ENCODE measurements around the gene FBXO47. TPM values are rescaled to one million over a fixed set of nuclear protein-coding genes. Genes with fewer than 3 reads are reported as not detected.
"Not testable (repeated sequence)": the region's sequence is repeated elsewhere in the genome, so short reads cannot be mapped to it uniquely, and the experiment has no call there.

The FBXO47 gene
- total RNA-seq, 2 donors from 2014 or later = not detected

DNA sequence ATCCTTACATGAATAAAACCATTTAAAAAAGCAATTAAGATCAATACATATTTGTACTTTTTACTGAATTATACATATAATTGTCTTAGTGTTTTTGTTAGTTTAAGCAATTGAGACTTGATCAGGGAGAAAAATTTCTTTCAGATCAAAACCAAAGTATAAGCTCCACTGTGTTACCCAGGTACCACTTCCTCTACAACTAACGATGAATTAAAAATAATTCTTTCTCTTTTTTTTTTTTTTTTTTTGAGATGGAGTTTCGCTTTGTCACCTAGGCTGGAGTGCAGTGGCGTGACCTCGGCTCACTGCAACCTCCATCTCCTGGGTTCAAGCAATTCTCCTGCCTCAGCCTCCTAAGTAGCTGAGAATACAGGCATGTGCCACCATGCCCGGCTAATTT is 6.8 kb downstream of the FBXO47 start:
- Mint-ChIP-seq H3K4me3 (no peak overlapping the region), H3K27me3 (no peaks in the 10 kb centered on the region), H3K36me3 (ENCODE audit: low read depth) (no peaks in the 10 kb centered on the region), H3K27ac (no peak overlapping the region), H3K4me1 (peaks cover 3% of the 10 kb centered on the region)
- DNase-seq (no peak), ATAC-seq (peak; percentile 52)
- H3K9me3 ChIP-seq (ENCODE audit: control insufficient read depth, low read length, poor library complexity, severe bottlenecking) = no peaks in the 10 kb centered on the region

DNA sequence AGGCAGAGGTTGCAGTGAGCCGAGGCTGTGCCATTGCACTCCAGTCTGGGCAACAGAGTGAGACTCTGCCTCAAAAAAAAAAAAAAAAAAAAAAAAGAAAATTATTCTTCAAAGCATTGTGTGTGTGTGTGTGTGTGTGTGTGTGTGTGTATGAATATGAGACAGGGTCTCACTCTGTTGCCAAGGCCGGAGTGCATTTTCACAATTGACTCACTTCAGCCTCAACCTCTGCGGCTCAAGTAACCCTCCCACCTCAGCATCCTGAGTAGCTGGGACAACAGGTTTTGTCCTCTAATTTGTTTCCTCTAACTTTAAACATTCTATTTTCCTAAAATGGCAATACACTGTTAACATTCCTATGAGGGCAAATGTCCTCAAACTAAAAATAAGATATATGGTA is 7.7 kb downstream of the FBXO47 start:
- DNase-seq (no peak), ATAC-seq (no peak)
- H3K27ac Mint-ChIP-seq = no peak overlapping the region
- H3K4me1 Mint-ChIP-seq = peaks cover 3% of the 10 kb centered on the region
- H3K4me3 Mint-ChIP-seq = no peak overlapping the region
- H3K27me3 Mint-ChIP-seq = no peaks in the 10 kb centered on the region
- no peaks in the 10 kb centered on the region for H3K36me3 Mint-ChIP-seq (ENCODE audit: low read depth)
- H3K9me3 ChIP-seq (ENCODE audit: control insufficient read depth, low read length, poor library complexity, severe bottlenecking) = no peaks in the 10 kb centered on the region

DNA sequence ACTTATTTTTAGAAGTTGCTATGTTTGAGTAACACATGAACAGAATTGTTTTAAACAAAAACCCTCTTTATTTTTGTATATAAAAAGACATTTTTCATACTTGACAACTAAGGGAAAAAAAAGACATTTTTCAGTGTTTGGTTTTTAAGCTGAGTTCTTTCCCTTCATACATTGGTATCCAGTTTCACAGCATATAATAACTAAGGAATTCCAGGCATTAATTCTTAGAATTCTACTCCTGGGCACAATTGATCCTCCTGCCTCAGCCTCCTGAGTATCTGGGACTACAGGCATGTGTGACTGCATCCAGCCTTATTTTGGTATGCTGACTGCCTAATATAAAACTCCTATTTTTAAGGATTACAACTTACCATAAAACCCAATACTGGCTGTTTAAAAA is 8.4 kb downstream of the FBXO47 start:
- Mint-ChIP-seq H3K36me3 (ENCODE audit: low read depth) (no peaks in the 10 kb centered on the region), H3K4me1 (peaks cover 3% of the 10 kb centered on the region), H3K27me3 (no peaks in the 10 kb centered on the region), H3K4me3 (no peak overlapping the region), H3K27ac (no peak overlapping the region)
- no peaks in the 10 kb centered on the region for H3K9me3 ChIP-seq (ENCODE audit: control insufficient read depth, low read length, poor library complexity, severe bottlenecking)
- DNase-seq (no peak), ATAC-seq (no peak)

DNA sequence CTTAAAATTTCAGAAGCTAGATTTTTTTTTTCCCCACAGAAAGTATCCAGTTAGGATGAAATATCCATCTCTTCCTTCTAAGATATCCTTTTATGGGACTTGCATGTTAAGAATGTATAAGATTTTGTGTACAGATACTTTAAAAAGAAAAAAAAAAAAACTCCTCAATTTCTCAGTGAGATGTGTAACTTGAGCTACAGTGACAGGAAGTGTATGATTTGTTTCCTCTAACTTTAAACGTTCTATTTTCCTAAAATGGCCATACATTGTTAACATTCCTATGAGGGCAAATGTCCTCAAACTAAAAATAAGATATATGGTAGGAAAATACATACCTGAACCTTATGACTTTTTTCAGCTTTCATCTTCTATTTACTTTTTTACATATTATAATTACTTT is 8.9 kb downstream of the FBXO47 start:
- Mint-ChIP-seq H3K36me3 (ENCODE audit: low read depth) (no peaks in the 10 kb centered on the region), H3K27ac (peak overlapping the region; percentile 45), H3K27me3 (no peaks in the 10 kb centered on the region), H3K4me3 (no peak overlapping the region), H3K4me1 (peaks cover 3% of the 10 kb centered on the region)
- DNase-seq = no peak
- H3K9me3 ChIP-seq (ENCODE audit: control insufficient read depth, low read length, poor library complexity, severe bottlenecking) = no peaks in the 10 kb centered on the region
- no peak for ATAC-seq

DNA sequence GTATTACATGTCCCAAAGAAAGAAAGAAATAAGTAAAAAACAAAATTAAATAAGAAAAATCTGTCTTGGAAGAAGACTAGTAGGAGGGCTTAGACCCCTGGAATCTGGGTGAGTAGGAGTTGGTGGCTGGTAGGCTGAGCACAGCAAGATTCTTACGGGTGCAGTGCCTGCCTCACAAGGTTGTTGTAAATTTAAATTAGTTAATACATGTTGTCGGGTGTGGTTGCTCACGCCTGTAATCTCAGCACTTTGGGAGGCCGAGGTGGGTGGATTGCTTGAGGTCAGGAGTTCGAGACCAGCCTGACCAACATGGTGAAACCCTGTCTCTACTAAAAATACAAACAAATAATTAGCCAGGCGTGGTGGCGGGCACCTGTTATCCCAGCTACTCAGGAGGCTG is 13.4 kb downstream of the FBXO47 start:
- not testable (repeated sequence) for H3K27ac Mint-ChIP-seq; H3K27me3 Mint-ChIP-seq; DNase-seq; H3K36me3 Mint-ChIP-seq (ENCODE audit: low read depth); H3K4me1 Mint-ChIP-seq; ATAC-seq; H3K4me3 Mint-ChIP-seq; H3K9me3 ChIP-seq (ENCODE audit: control insufficient read depth, low read length, poor library complexity, severe bottlenecking)

DNA sequence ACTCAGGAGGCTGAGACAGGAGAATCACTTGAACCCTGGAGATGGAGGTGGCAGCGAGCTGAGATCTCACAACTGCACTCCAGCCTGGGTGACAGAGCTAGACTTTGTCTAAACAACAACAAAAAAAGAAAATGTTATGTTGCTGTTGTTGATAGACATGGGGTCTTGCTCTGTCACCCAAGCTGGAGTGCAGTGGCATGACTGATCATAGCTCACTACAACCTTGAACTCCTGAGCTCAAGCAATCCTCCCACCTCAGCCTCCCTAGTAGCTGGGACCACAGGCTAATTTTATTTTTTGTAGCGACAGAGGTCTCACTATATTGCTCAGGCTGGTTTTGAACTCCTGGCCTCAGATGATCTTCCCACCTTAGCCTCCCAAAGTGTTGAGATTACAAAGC is 20.0 kb downstream of the FBXO47 start:
- H3K9me3 ChIP-seq (ENCODE audit: control insufficient read depth, low read length, poor library complexity, severe bottlenecking) = no peaks in the 10 kb centered on the region
- DNase-seq = no peak
- Mint-ChIP-seq H3K4me3 (no peak overlapping the region), H3K27me3 (no peaks in the 10 kb centered on the region), H3K27ac (no peak overlapping the region), H3K4me1 (no peaks in the 10 kb centered on the region), H3K36me3 (ENCODE audit: low read depth) (no peaks in the 10 kb centered on the region)
- ATAC-seq = no peak

DNA sequence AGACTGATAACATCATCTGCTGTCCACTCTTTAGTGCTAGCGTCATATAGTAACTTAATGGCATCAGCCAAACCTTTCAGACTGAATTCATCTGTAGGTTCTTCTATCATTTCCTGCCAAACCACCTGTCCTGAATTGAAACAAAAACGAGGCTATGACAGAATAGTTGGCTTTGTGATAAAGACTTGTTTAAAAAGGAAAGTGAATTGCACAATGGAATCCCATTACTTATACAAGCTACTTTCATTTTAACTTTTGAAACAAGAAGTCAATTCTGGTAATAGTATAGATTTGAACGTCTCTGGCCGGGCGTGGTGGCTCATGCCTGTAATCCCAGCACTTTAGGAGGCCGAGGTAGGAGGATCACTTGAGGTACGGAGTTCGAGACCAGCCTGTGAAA is 23.6 kb downstream of the FBXO47 start:
- Mint-ChIP-seq H3K27me3 (no peaks in the 10 kb centered on the region), H3K27ac (no peak overlapping the region), H3K36me3 (ENCODE audit: low read depth) (no peaks in the 10 kb centered on the region), H3K4me3 (no peak overlapping the region), H3K4me1 (no peaks in the 10 kb centered on the region)
- no peaks in the 10 kb centered on the region for H3K9me3 ChIP-seq (ENCODE audit: control insufficient read depth, low read length, poor library complexity, severe bottlenecking)
- ATAC-seq = no peak
- DNase-seq = no peak

DNA sequence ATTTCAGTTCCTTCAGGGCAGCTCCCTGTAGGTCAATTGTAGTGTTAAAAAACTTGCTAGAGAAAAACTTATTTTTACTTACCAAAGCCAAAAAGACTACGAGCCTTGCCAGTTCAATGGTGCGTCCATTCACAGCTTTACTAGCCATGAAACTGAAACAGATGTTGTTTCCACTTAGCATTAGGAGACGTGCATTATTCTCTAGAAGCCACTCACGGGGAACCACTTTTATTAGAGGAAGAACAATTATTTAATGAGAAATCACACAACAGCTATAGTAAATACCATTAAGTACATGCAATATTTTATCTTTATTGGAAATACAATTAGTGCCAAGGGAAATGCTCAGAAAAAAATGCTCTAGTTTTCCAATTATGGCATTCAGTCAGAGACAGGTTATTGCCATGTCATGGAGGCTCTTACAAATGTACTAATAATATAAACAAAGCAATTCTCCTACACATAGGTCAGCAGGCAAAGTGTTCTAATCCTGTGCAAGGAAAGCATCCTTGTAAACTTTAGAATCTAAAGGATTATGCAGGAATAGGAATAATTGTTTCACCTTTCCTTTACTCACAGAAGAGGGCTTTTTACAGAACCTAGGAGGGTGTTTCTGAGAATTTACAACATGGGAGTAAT is 24.4 kb downstream of the FBXO47 start:
- Mint-ChIP-seq H3K27me3 (no peaks in the 10 kb centered on the region), H3K36me3 (ENCODE audit: low read depth) (no peaks in the 10 kb centered on the region), H3K4me1 (no peaks in the 10 kb centered on the region), H3K27ac (no peak overlapping the region), H3K4me3 (no peak overlapping the region)
- ATAC-seq (no peak), DNase-seq (no peak)
- no peaks in the 10 kb centered on the region for H3K9me3 ChIP-seq (ENCODE audit: control insufficient read depth, low read length, poor library complexity, severe bottlenecking)

DNA sequence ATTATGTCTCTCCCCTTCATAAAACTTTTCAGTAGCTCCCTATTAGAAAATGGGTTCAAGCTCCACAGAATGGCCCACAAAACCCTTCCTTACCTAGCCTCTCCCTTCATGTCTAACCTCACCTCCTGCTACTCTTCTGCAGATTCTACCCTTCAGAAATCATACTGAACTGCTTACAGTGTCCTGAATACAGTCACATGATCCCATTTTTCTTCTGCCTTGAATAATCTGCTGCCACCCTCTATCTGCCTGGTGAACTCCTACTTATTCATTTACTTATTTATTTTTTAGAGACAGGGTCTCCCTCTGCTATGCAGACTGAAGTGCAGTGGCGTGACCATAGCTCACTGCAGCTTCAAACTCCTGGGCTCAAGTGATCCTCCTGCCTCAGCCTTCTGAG is 26.8 kb downstream of the FBXO47 start:
- DNase-seq (no peak), ATAC-seq (no peak)
- H3K27me3 Mint-ChIP-seq = no peaks in the 10 kb centered on the region
- no peak overlapping the region for H3K27ac Mint-ChIP-seq
- no peak overlapping the region for H3K4me3 Mint-ChIP-seq
- peaks cover 2% of the 10 kb centered on the region for H3K4me1 Mint-ChIP-seq
- H3K36me3 Mint-ChIP-seq (ENCODE audit: low read depth) = no peaks in the 10 kb centered on the region
- H3K9me3 ChIP-seq (ENCODE audit: control insufficient read depth, low read length, poor library complexity, severe bottlenecking) = no peaks in the 10 kb centered on the region

DNA sequence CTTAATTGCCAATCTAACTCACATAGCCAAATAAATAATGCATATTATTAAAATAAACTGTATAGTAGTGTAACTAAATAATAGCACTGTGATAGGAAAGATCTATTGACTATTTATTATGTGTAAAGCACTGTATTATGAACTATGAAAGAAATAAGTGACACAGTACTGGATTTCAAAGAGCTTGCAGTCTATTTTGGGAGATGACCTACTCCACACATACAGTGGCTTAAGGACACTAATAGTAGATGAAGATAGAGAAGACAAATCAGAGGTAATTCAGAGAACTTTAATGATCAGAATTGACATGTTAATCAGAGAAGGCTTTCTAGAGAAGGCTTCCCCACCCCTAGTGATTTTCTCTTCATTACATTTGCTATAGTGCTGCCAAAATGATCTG is 27.2 kb downstream of the FBXO47 start:
- H3K9me3 ChIP-seq (ENCODE audit: control insufficient read depth, low read length, poor library complexity, severe bottlenecking) = no peaks in the 10 kb centered on the region
- DNase-seq = no peak
- H3K4me1 Mint-ChIP-seq = peaks cover 2% of the 10 kb centered on the region
- H3K36me3 Mint-ChIP-seq (ENCODE audit: low read depth) = no peaks in the 10 kb centered on the region
- no peak overlapping the region for H3K27ac Mint-ChIP-seq
- no peaks in the 10 kb centered on the region for H3K27me3 Mint-ChIP-seq
- H3K4me3 Mint-ChIP-seq = no peak overlapping the region
- ATAC-seq = no peak

DNA sequence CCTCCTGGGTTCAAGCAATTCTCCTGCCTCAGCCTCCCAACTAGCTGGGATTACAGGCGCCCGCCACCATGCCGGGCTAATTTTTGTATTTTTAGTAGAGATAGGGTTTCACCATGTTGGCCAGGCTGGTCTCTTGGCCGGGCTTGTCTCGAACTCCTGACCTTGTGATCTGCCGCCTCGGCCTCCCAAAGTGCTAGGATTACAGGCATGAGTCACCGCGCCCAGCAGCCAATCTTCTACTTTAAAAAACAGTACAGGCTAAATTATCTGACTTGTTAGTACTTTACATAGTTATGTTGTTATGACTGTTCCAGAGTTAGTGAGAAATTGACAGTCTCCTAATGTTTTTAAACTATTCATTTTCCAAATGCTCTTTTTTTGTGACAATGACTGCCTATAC is 33.2 kb downstream of the FBXO47 start:
- DNase-seq; H3K4me1 Mint-ChIP-seq; ATAC-seq; H3K27me3 Mint-ChIP-seq; H3K27ac Mint-ChIP-seq; H3K4me3 Mint-ChIP-seq; H3K9me3 ChIP-seq (ENCODE audit: control insufficient read depth, low read length, poor library complexity, severe bottlenecking); H3K36me3 Mint-ChIP-seq (ENCODE audit: low read depth): not testable (repeated sequence)

DNA sequence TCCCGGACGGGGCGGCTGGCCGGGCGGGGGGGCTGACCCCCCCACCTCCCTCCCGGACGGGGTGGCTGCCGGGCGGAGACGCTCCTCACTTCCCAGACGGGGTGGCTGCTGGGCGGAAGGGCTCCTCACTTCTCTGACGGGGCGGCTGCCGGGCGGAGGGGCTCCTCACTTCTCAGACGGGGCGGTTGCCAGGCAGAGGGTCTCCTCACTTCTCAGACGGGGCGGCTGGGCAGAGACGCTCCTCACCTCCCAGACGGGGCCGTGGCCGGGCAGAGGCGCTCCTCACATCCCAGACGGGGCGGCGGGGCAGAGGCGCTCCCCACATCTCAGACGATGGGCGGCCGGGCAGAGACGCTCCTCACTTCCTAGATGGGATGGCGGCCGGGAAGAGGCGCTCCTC is 36.4 kb downstream of the FBXO47 start:
- not testable (repeated sequence) for ATAC-seq; H3K9me3 ChIP-seq (ENCODE audit: control insufficient read depth, low read length, poor library complexity, severe bottlenecking); DNase-seq; H3K4me3 Mint-ChIP-seq; H3K36me3 Mint-ChIP-seq (ENCODE audit: low read depth); H3K27ac Mint-ChIP-seq; H3K27me3 Mint-ChIP-seq
- peaks cover 11% of the 10 kb centered on the region for H3K4me1 Mint-ChIP-seq

DNA sequence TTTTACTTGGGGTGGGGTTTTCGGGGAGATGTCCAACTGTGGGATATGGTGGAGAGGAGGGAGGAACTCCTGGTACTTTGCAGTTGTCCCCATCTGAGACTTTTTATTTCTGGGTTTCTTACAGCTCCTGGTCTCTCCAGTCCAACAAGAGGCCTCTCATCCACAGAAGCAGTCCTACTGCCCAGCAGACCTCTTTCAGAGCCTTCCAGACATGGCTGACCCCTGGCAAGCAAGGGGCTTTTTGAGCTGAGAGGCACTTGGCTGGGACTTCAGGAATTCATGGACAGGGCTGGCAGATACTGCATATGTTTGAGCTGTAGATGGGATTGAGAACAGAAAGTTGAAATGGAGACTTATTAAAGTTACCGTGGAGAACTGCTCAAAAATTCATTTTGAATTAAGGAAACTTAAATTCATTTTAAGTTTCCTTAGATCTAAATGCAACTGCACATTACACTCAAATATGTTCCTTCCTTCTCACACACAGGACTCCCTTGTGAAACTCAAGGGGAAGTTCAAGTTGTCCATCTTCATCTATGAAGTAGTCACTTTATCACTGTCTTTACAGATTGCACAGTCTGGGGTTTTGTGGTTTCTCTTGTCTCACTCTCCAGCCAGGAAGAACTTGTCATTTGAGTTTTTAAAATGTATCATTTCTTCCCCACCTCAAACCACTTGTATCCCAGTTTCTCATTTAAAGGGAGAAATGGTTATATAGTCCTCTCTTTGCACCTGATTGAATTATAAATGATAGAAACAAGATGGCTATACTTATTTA is 40.7 kb downstream of the FBXO47 start:
- DNase-seq (no peak), ATAC-seq (peak; percentile 49)
- H3K36me3 Mint-ChIP-seq (ENCODE audit: low read depth) = no peaks in the 10 kb centered on the region
- no peaks in the 10 kb centered on the region for H3K27me3 Mint-ChIP-seq
- H3K27ac Mint-ChIP-seq = peak overlapping the region; percentile 6
- H3K4me1 Mint-ChIP-seq = peaks cover 30% of the 10 kb centered on the region
- H3K4me3 Mint-ChIP-seq = no peak overlapping the region
- no peaks in the 10 kb centered on the region for H3K9me3 ChIP-seq (ENCODE audit: control insufficient read depth, low read length, poor library complexity, severe bottlenecking)
